K562 (cell line): ENCODE results near the gene ARL14EPL. TPM values are rescaled to one million over a fixed set of nuclear protein-coding genes. Genes with fewer than 3 reads are reported as not detected.

Experiments
- ATAC-seq: fragments of 200-7000 bp; cut with Tn5 transposase; 3 replicates; pipeline ENCODE4 v1.9.1; 2020; ENCODE audit warnings: moderate library complexity
- BruUV-seq: library from RNA; stranded (reverse); fragments of 400-500 nt; replicated peaks from 2 replicates; lab custom pipeline; 2021; lab: Mats Ljungman, UMichigan
- CTCF ChIA-PET: fragments of 300-600 bp; formaldehyde crosslinking; extraction: SDS; loops from one replicate; lab custom pipeline; 2021; ENCODE audit warnings: low intra/inter-chr PET ratio; lab: Yijun Ruan, JAX
- POLR2A ChIA-PET: fragments of 300-600, 350-650 bp; sonication (Branson Sonifier 250); formaldehyde crosslinking; extraction: SDS; loops from one replicate; lab custom pipeline; 2021; ENCODE audit warnings: antibody characterized with exemption, inconsistent platforms; lab: Yijun Ruan, JAX
- DNase-seq, 4 experiments: peaks; one replicate each; pipeline versions ENCODE4 v3.0.0 to v3.0.0-alpha.2; 2011 to 2018; ENCODE audit warnings: low spot score in 3 of 4, mixed read lengths in 3 of 4; ENCODE audit errors: extremely low read depth in 1 of 4
- FAIRE-seq: peaks from 2 replicates; lab custom pipeline; 2011; peaks lifted over from hg19 to GRCh38; lab: Jason Lieb, UNC
- H2AFZ ChIP-seq: 2 replicates; pipeline ENCODE4 v1.6.0; 2011; ENCODE audit warnings: low read depth, low read length, control low read depth, inconsistent platforms
- H3K27ac ChIP-seq: fragments of 200-600 bp; 3 replicates; pipeline ENCODE4 v1.8.0; 2011; ENCODE audit warnings: low read depth, mild to moderate bottlenecking, control low read depth, inconsistent platforms, low read length, moderate library complexity, mixed read lengths; ENCODE audit errors: extremely low read depth
- H3K27me3 ChIP-seq, 2 experiments: fragments of 300-600 bp in 1 of 2; 2 replicates in 1 of 2; 3 replicates in 1 of 2; pipeline versions ENCODE4 v1.6.0 to v1.8.0; 2011; ENCODE audit warnings: inconsistent platforms in 2 of 2, low read length in 2 of 2, mild to moderate bottlenecking in 1 of 2, mixed read lengths in 1 of 2, moderate library complexity in 1 of 2; ENCODE audit not compliant: control insufficient read depth in 2 of 2, insufficient read depth in 2 of 2
- H3K36me3 ChIP-seq: fragments of 300-600 bp; 3 replicates; pipeline ENCODE4 v1.8.0; 2011; ENCODE audit warnings: mild to moderate bottlenecking, low read length, inconsistent platforms; ENCODE audit not compliant: control insufficient read depth, insufficient read depth
- H3K4me1 ChIP-seq, 2 experiments: fragments of 200-600 bp in 1 of 2; replicated peaks in 1 of 2; 2 replicates in 1 of 2; 3 replicates in 1 of 2; pipeline versions ENCODE4 v1.5.1 to v1.8.0; 2011; ENCODE audit warnings: inconsistent platforms in 2 of 2, low read length in 2 of 2, mild to moderate bottlenecking in 1 of 2, mixed read lengths in 1 of 2, moderate library complexity in 1 of 2; ENCODE audit not compliant: control insufficient read depth in 2 of 2, insufficient read depth in 2 of 2
- H3K4me2 ChIP-seq: 2 replicates; pipeline ENCODE4 v1.6.1; 2011; ENCODE audit warnings: low read length, control low read depth, inconsistent platforms, mixed read lengths; ENCODE audit not compliant: insufficient read depth
- H3K4me3 ChIP-seq: fragments of 200-600 bp; sonication (generic), shearing (Covaris generic); 2 replicates; pipeline ENCODE4 v1.5.1; 2016; ENCODE audit warnings: control low read depth, inconsistent platforms
- H3K79me2 ChIP-seq: fragments of 200-600 bp; 3 replicates; pipeline ENCODE4 v1.8.0; 2011; ENCODE audit warnings: low read length, inconsistent platforms; ENCODE audit not compliant: control insufficient read depth, insufficient read depth
- H3K9ac ChIP-seq, 2 experiments: 2 replicates each; pipeline versions ENCODE4 v1.6.0 to v1.6.1; 2011; ENCODE audit warnings: low read depth in 2 of 2, low read length in 2 of 2, control low read depth in 1 of 2, inconsistent platforms in 1 of 2, mild to moderate bottlenecking in 1 of 2, mixed read lengths in 1 of 2; ENCODE audit not compliant: insufficient read depth in 1 of 2
- H3K9me1 ChIP-seq: one replicate; pipeline ENCODE4 v1.6.0; 2011; ENCODE audit warnings: inconsistent platforms, mild to moderate bottlenecking, low read length, moderate library complexity; ENCODE audit not compliant: control insufficient read depth, insufficient read depth
- H3K9me3 ChIP-seq: replicated peaks from 2 replicates; pipeline ENCODE4 v1.5.1; 2011; ENCODE audit warnings: low read depth, low read length, inconsistent platforms; ENCODE audit not compliant: control insufficient read depth, insufficient read depth
- H4K20me1 ChIP-seq: replicated peaks from 2 replicates; pipeline ENCODE4 v1.6.1; 2011; ENCODE audit warnings: low read length, inconsistent platforms, mixed read lengths; ENCODE audit not compliant: control insufficient read depth, insufficient read depth
- ARNT ChIP-seq, 2 experiments: fragments of 450-650 bp; IDR thresholded peaks; 2 replicates each; pipeline ENCODE4 v1.6.1; 2016; ENCODE audit warnings: mild to moderate bottlenecking in 1 of 2
- C11orf30 ChIP-seq: fragments of 450-650 bp; IDR thresholded peaks from 2 replicates; pipeline ENCODE4 v1.6.1; 2016; ENCODE audit warnings: low read depth, mild to moderate bottlenecking
- DPF2 ChIP-seq: fragments of 450-650 bp; IDR thresholded peaks from 2 replicates; pipeline ENCODE4 v1.6.1; 2016
- EGR1 ChIP-seq: fragments of 450-650 bp; conservative IDR thresholded peaks from 2 replicates; pipeline ENCODE4 v1.6.1; 2017; ENCODE audit warnings: mild to moderate bottlenecking
- FOXJ3 ChIP-seq: sonication (generic); formaldehyde crosslinking; IDR thresholded peaks from 2 replicates; pipeline ENCODE4 v1.4.0; 2020; ENCODE audit warnings: mild to moderate bottlenecking, missing genetic modification reagents
- MAFG ChIP-seq: fragments of 450-650 bp; conservative IDR thresholded peaks from 2 replicates; pipeline ENCODE4 v1.6.1; 2016; ENCODE audit warnings: missing genetic modification characterization, missing compliant biosample characterization
- SMAD4 ChIP-seq: fragments of 250-450 bp; sonication (Bioruptor Pico); conservative IDR thresholded peaks from 2 replicates; pipeline ENCODE4 v1.8.0; 2021; ENCODE audit warnings: inconsistent platforms, mild to moderate bottlenecking, moderate library complexity
- ZNF263 ChIP-seq: sonication (generic); formaldehyde crosslinking; IDR thresholded peaks from 2 replicates; pipeline ENCODE4 v1.8.0; 2022; ENCODE audit warnings: mild to moderate bottlenecking, missing genetic modification reagents, borderline replicate concordance
- ZNF316 ChIP-seq: fragments of 450-650 bp; IDR thresholded peaks from 2 replicates; pipeline ENCODE4 v1.6.1; 2016
- WGBS: fragments of 100-300 bp; shearing (Covaris generic); methylation state at CpG from one replicate; pipeline ENCODE4 v1.1.6; 2016; ENCODE audit warnings: low coverage, mixed read lengths; ENCODE audit not compliant: insufficient coverage; ENCODE audit errors: missing lambda C conversion rate; 5-methylcytosine and 5-hydroxymethylcytosine counted together
- in situ Hi-C: fragments of 300-500 bp; cut with MboI; formaldehyde crosslinking; loops from 4 replicates; pipeline ENCODE4 v1.15.0; 2018; ENCODE audit warnings: inconsistent platforms, mixed read lengths
- intact Hi-C: fragments of 100-400 bp; cut with micrococcal nuclease; formaldehyde crosslinking; loops from 2 replicates; pipeline ENCODE4 v1.14.2; 2022
- polyA plus RNA-seq, 8 experiments: library from polyadenylated mRNA; depleted of rRNA in 4 of 8; stranded (reverse) in 5 of 8; unstranded in 3 of 8; fragments of >200 nt; fragmentation: Nextera tagmentation in 2 of 8; fragmentation: Illumina TruSeq in 1 of 8; extraction: Ambion mirVana in 2 of 8; extraction: Trizol in 1 of 8; gene quantifications; 2 replicates each; pipeline versions ENCODE4 v1.2.1 to v1.2.3, GENCODE V29; 2011 to 2014; ENCODE audit warnings: inconsistent platforms in 1 of 8, missing spikeins in 1 of 8
- total RNA-seq, 7 experiments: library from RNA; depleted of rRNA in 6 of 7; stranded (reverse); fragments of >200 nt in 6 of 7; fragmentation: Illumina TruSeq in 2 of 7; extraction: Trizol in 2 of 7; gene quantifications; 2 replicates each; pipeline versions ENCODE4 v1.2.1 to v1.2.3, GENCODE V29; 2011 to 2021; ENCODE audit warnings: low replicate concordance in 1 of 7

The ARL14EPL gene
- total and polyA plus RNA-seq, 9 of the 15 experiments (the other 6 are each of a cell fraction or from before 2014, with no cell fraction given) = 0.06 to 0.14 (median 0.08) TPM; not detected in 5

DNA sequence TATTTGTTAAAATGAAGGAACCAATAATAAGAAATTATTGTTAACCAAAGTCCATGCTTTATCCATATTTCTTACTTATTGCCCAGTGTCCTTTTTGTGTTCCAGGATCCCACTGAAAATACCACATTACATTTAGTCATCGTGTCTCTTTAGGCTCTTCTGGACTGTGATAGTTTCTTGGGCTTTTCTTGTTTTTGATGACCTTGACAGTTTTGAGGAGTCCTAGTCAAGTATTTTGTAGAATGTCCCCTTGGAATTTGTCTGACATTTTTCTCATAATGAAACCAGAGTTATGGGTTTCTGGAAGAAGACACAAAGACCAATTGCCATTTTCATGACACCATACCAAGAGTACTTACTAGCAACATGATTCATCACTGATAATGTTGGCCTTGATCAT, 38.9 kb downstream of the ARL14EPL start:
- FAIRE-seq = no peak
- no peaks in the 10 kb centered on the region for H3K9me1 ChIP-seq
- no peak overlapping the region for H2AFZ ChIP-seq
- no peaks in the 10 kb centered on the region; a peak in 1 of 5 replicates for H3K4me1 ChIP-seq
- H3K9me3 ChIP-seq = no peaks in the 10 kb centered on the region
- POLR2A ChIA-PET = no interaction called here
- no peak overlapping the region for H3K9ac ChIP-seq
- in situ Hi-C loops (loop anchor here (5.0 kb wide), 1 partner anchor 444 kb away; the partner anchor contains the start of gene TMED7), intact Hi-C loops (no loop called here)
- no peak overlapping the region for H3K27ac ChIP-seq
- ATAC-seq = no peak
- WGBS = 0% methylated on average over 1 of the region's 1 CpG
- H3K36me3 ChIP-seq = no peaks in the 10 kb centered on the region
- DNase-seq = no peak
- no TSS peak for BruUV-seq
- CTCF ChIA-PET = no interaction called here
- no peak overlapping the region for H3K4me2 ChIP-seq
- H4K20me1 ChIP-seq = no peaks in the 10 kb centered on the region
- TF ChIP-seq MAFG (tag) (0 out of 2 replicates have a peak, but pooled peaks have one; percentile 31), C11orf30 (peak; percentile 34; the same call in 1 of the 2 replicates), ZNF316 (peak; percentile 71), ZNF263 (CRISPR knock-in tag) (no peak)
- H3K79me2 ChIP-seq = no peaks in the 10 kb centered on the region
- peaks cover 0 to 6% of the 10 kb centered on the region in 2 experiments; a peak in 2 of 5 replicates for H3K27me3 ChIP-seq
- H3K4me3 ChIP-seq = no peak overlapping the region

DNA sequence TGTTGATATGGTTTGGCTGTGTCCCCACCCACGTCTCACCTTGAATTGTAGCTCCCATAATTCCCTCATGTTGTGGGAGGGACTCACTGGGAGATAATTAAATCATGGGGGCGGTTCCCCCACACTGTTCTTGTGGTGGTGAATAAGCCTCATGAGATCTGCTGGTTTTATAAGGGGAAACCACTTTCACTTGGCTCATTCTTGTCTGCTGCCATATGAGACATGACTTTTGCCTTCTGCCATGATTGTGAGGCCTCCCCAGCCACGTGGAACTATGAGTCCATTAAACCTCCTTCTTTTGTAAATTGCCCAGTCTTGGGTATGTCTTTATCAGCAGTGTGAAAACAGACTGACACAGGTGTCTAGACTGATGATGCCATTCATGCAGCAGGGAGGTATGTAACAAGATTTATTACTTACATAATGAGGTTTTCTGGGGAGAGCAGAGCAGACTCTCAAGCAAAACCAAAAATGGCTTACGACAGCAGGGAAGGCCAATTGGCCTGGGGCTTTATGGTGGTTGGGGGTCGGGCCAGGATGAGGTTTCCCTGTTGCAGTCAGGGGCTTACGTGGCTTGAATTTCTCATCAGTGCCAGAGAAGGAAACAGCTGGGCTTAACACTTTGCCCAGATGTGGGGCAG, 43.0 kb downstream of the ARL14EPL start:
- in situ Hi-C loops (no loop called here), intact Hi-C loops (no loop called here)
- Histone ChIP-seq H3K27me3 (peaks cover 0 to 4% of the 10 kb centered on the region in 2 experiments; a peak in 1 of 5 replicates), H4K20me1 (no peaks in the 10 kb centered on the region), H3K4me3 (no peak overlapping the region), H3K79me2 (no peaks in the 10 kb centered on the region)
- 23% methylated on average over 5 of the region's 6 CpGs for WGBS
- ATAC-seq = peak; percentile 66
- TF ChIP-seq FOXJ3 (no peak), EGR1 (peak; percentile 68), ZNF316 (no peak), ARNT (IDR thresholded peaks at IDR 0.05) (no peak), SMAD4 (CRISPR knock-in tag) (0 out of 2 replicates have a peak, but pooled peaks have one; percentile 27), DPF2 (0 out of 2 replicates have a peak, but pooled peaks have one; percentile 16)
- TF ChIP-seq, all 486 proteins: peak for 3
- DNase-seq (peak in 1 of 4 experiments; percentile 49), FAIRE-seq (no peak)
- Histone ChIP-seq H3K36me3 (no peaks in the 10 kb centered on the region), H3K9me3 (no peaks in the 10 kb centered on the region), H3K4me2 (0 out of 2 replicates have a peak overlapping the region, but pooled peaks have one; percentile 3), H3K4me1 (no peaks in the 10 kb centered on the region; a peak in 1 of 5 replicates), H3K9me1 (no peaks in the 10 kb centered on the region), H3K9ac (no peak overlapping the region), H2AFZ (peak overlapping the region; percentile 81), H3K27ac (no peak overlapping the region)
- BruUV-seq = no TSS peak
- POLR2A ChIA-PET = no interaction called here
- CTCF ChIA-PET = no interaction called here
